ENCODE results near the gene TMEM117. TPM values are rescaled to one million over a fixed set of nuclear protein-coding genes. Genes with fewer than 3 reads are reported as not detected.
A peak's percentile ranks its signal among the peaks of the same experiment; 100 is the strongest.

TMEM117 gene
- polyA plus RNA-seq (ENCODE audit: insufficient read length in 12 of 12) = 10 to 100 TPM in 7 of 12 donors, 1 to 10 TPM in 4, not detected in 1; 8.0 to 14.8 (median 11.1) TPM
- long read RNA-seq, donor 1, partial matches to known transcripts = 0 of 4 reads
- long read RNA-seq, donor 1, other reads (novel, unspliced or antisense) = 0 of 4 reads
- long read RNA-seq, donor 2, partial matches to known transcripts = 0 of 1 reads
- long read RNA-seq, donor 2, other reads (novel, unspliced or antisense) = 0 of 1 reads
- long read RNA-seq, donor 3 = 0 reads
- long read RNA-seq, donor 4, partial matches to known transcripts = 0 of 1 reads
- long read RNA-seq, donor 4, other reads (novel, unspliced or antisense) = 0 of 1 reads
- long read RNA-seq, donor 5 = 0 reads
- long read RNA-seq, donor 6 = 0 reads
- long read RNA-seq, donor 7, partial matches to known transcripts = 0 of 1 reads
- long read RNA-seq, donor 7, other reads (novel, unspliced or antisense) = 0 of 1 reads
- long read RNA-seq, donor 8, partial matches to known transcripts = 0 of 2 reads
- long read RNA-seq, donor 8, other reads (novel, unspliced or antisense) = 0 of 2 reads
- long read RNA-seq, donor 9, partial matches to known transcripts = 0 of 2 reads
- long read RNA-seq, donor 9, other reads (novel, unspliced or antisense) = 0 of 2 reads
- long read RNA-seq, donor 10, partial matches to known transcripts = 0 of 1 reads
- long read RNA-seq, donor 10, other reads (novel, unspliced or antisense) = 0 of 1 reads
- long read RNA-seq, donor 11 = 0 reads

- peak; percentile 73 for DNase-seq
These were observed at the start of gene TMEM117 for GRCh38 chr12:43835656-43836474. Gene TMEM117, plus strand, starts transcription at chr12:43836081.

- DNase-seq = no peak
These were observed 48.8 kb upstream of the TMEM117 start for GRCh38 chr12:43786899-43787693.

GRCh38 chr12:43789941-43790340 lies 45.9 kb upstream of the TMEM117 start:
- peak; percentile 49 for DNase-seq

- DNase-seq = no peak
These were observed 40.1 kb upstream of the TMEM117 start for GRCh38 chr12:43795716-43796280.

- DNase-seq = no peak
These were observed 38.2 kb upstream of the TMEM117 start for GRCh38 chr12:43797561-43798217.

GRCh38 chr12:43805149-43805859 lies 30.6 kb upstream of the TMEM117 start:
- peak; percentile 29 for DNase-seq

- peak; percentile 85 for DNase-seq
These were observed 29.8 kb upstream of the TMEM117 start, which contains the start of gene TWF1 for GRCh38 chr12:43805860-43806736. Gene TWF1, minus strand, starts transcription at chr12:43806317. Its CDS starts 72 bp downstream, at chr12:43806245.

GRCh38 chr12:43806737-43807072 lies 29.2 kb upstream of the TMEM117 start:
- DNase-seq = no peak

- no peak for DNase-seq
These were observed 28.5 kb upstream of the TMEM117 start for GRCh38 chr12:43807386-43807785.

- DNase-seq = no peak
These were observed 23.8 kb upstream of the TMEM117 start for GRCh38 chr12:43812057-43812456.

- no peak for DNase-seq
These were observed 23.0 kb upstream of the TMEM117 start for GRCh38 chr12:43812926-43813325.

- DNase-seq = no peak
These were observed 20.5 kb upstream of the TMEM117 start for GRCh38 chr12:43815416-43815815.

- DNase-seq = no peak
These were observed 19.7 kb upstream of the TMEM117 start for GRCh38 chr12:43816168-43816567.

- no peak for DNase-seq
These were observed 11.6 kb upstream of the TMEM117 start for GRCh38 chr12:43824207-43824775.

GRCh38 chr12:43826681-43827080 lies 9.2 kb upstream of the TMEM117 start:
- DNase-seq = no peak

- DNase-seq = no peak
These were observed 8.8 kb upstream of the TMEM117 start for GRCh38 chr12:43827093-43827492.

GRCh38 chr12:43832463-43833168 lies 3.3 kb upstream of the TMEM117 start:
- no peak for DNase-seq

GRCh38 chr12:43835264-43835655 lies 621 bp upstream of the TMEM117 start:
- no peak for DNase-seq

Data from muscle of arm (tissue), 14 donors.